ENCODE data around the gene EARS2. TPM values are rescaled to one million over a fixed set of nuclear protein-coding genes. Genes with fewer than 3 reads are reported as not detected.
A peak's percentile ranks its signal among the peaks of the same experiment; 100 is the strongest.

EARS2 gene
- total and polyA plus RNA-seq, 9 of the 15 experiments (the other 6 are each of a cell fraction or from before 2014, with no cell fraction given): 17.6 to 58.6 (median 36.3) TPM

- FAIRE-seq: no peak
- no peak for ATAC-seq
- Histone ChIP-seq H3K9me3 (replicated peaks; ENCODE audit: control insufficient read depth, insufficient read depth, low read depth, low read length) (no peaks in the 10 kb centered on the region), H3K79me2 (ENCODE audit: control insufficient read depth, insufficient read depth, low read length) (peaks cover 49% of the 10 kb centered on the region), H3K27me3 (ENCODE audit: control insufficient read depth in 2 of 2, insufficient read depth in 2 of 2, low read length in 2 of 2) (no peaks in the 10 kb centered on the region), H3K4me2 (ENCODE audit: insufficient read depth, low read length) (no peak overlapping the region), H3K4me1 (replicated peaks in 1 of 2; ENCODE audit: control insufficient read depth in 2 of 2, insufficient read depth in 2 of 2, low read length in 2 of 2) (peaks cover 8 to 12% of the 10 kb centered on the region in 2 experiments; a peak in 3 of 5 replicates), H3K9me1 (ENCODE audit: control insufficient read depth, insufficient read depth, low read length) (no peaks in the 10 kb centered on the region), H3K36me3 (ENCODE audit: control insufficient read depth, insufficient read depth, low read length) (peaks cover 54% of the 10 kb centered on the region; the same call in 2 of the 3 replicates), H3K27ac (ENCODE audit: extremely low read depth, low read depth, low read length) (0 out of 3 replicates have a peak overlapping the region, but pooled peaks have one; percentile 23), H3K9ac (ENCODE audit: insufficient read depth in 1 of 2, low read depth in 2 of 2, low read length in 2 of 2) (no peak overlapping the region), H2AFZ (ENCODE audit: low read depth, low read length) (no peak overlapping the region), H3K4me3 (no peak overlapping the region), H4K20me1 (replicated peaks; ENCODE audit: control insufficient read depth, insufficient read depth, low read length) (no peaks in the 10 kb centered on the region)
- ChIA-PET POLR2A (interaction anchor here (0.6 to 1.5 kb wide), 4 partner anchors 8 to 23 kb away, joined by 3 to 7 read pairs (median 4); no protein-coding TSS in a partner anchor), CTCF (ENCODE audit: low intra/inter-chr PET ratio) (no interaction called here)
- in situ Hi-C loops (cut with MboI): no loop called here
- DNase-seq (ENCODE audit: extremely low read depth in 1 of 4, low spot score in 3 of 4): no peak
- no TSS peak for BruUV-seq (replicated peaks)
- TF ChIP-seq SPI1 (IDR thresholded peaks at IDR 0.05; ENCODE audit: borderline replicate concordance, low read depth, low read length): 0 out of 2 replicates have a peak, but pooled peaks have one; percentile 5
- no peak for TF ChIP-seq ZFX (CRISPR knock-in tag; IDR thresholded peaks at IDR 0.05)
- intact Hi-C loops (cut with micrococcal nuclease): loop anchor here (10.0 kb wide), 2 partner anchors 120 to 170 kb away; no protein-coding TSS in a partner anchor
- 92% methylated on average over 3 of the region's 3 CpGs for WGBS (ENCODE audit: insufficient coverage, low coverage, missing lambda C conversion rate)
Observed at GRCh38 chr16:23554536-23554935, 2.6 kb downstream of the EARS2 start.

- H3K4me2 ChIP-seq (ENCODE audit: insufficient read depth, low read length): no peak overlapping the region
- no peaks in the 10 kb centered on the region for H4K20me1 ChIP-seq (replicated peaks; ENCODE audit: control insufficient read depth, insufficient read depth, low read length)
- ATAC-seq (no peak), DNase-seq (ENCODE audit: extremely low read depth in 1 of 4, low spot score in 3 of 4) (no peak), FAIRE-seq (no peak)
- no peak overlapping the region for H2AFZ ChIP-seq (ENCODE audit: low read depth, low read length)
- in situ Hi-C loops (cut with MboI): no loop called here
- peaks cover 6% of the 10 kb centered on the region in 2 experiments; a peak in 3 of 5 replicates for H3K4me1 ChIP-seq (replicated peaks in 1 of 2; ENCODE audit: control insufficient read depth in 2 of 2, insufficient read depth in 2 of 2, low read length in 2 of 2)
- 74% methylated on average over 6 of the region's 6 CpGs for WGBS (ENCODE audit: insufficient coverage, low coverage, missing lambda C conversion rate)
- no peak overlapping the region for H3K9ac ChIP-seq (ENCODE audit: insufficient read depth in 1 of 2, low read depth in 2 of 2, low read length in 2 of 2)
- H3K79me2 ChIP-seq (ENCODE audit: control insufficient read depth, insufficient read depth, low read length): peaks cover 29% of the 10 kb centered on the region
- no TSS peak for BruUV-seq (replicated peaks)
- no peak overlapping the region for H3K4me3 ChIP-seq
- peaks cover 66% of the 10 kb centered on the region for H3K36me3 ChIP-seq (ENCODE audit: control insufficient read depth, insufficient read depth, low read length)
- ChIA-PET CTCF (ENCODE audit: low intra/inter-chr PET ratio) (no interaction called here), POLR2A (interaction anchor here (0.6 kb wide), 1 partner anchor 21 kb away, joined by 4 read pairs; no protein-coding TSS in a partner anchor)
- H3K9me1 ChIP-seq (ENCODE audit: control insufficient read depth, insufficient read depth, low read length): no peaks in the 10 kb centered on the region
- intact Hi-C loops (cut with micrococcal nuclease): loop anchor here (10.0 kb wide), 2 partner anchors 117 to 173 kb away; no protein-coding TSS in a partner anchor
- no peaks in the 10 kb centered on the region for H3K27me3 ChIP-seq (ENCODE audit: control insufficient read depth in 2 of 2, insufficient read depth in 2 of 2, low read length in 2 of 2)
- no peaks in the 10 kb centered on the region for H3K9me3 ChIP-seq (replicated peaks; ENCODE audit: control insufficient read depth, insufficient read depth, low read depth, low read length)
- TF ChIP-seq RBM14 (IDR thresholded peaks at IDR 0.05; ENCODE audit: borderline replicate concordance, insufficient read depth, low read depth, low read length): no peak
- TF ChIP-seq CEBPB (tag; IDR thresholded peaks at IDR 0.05): 0 out of 2 replicates have a peak, but pooled peaks have one; percentile 7
- no peak for TF ChIP-seq CEBPG (CRISPR knock-in tag; IDR thresholded peaks at IDR 0.05)
- 0 out of 4 replicates have a peak, but pooled peaks of 1 of the 2 experiments have one; percentile 12 for TF ChIP-seq CEBPG (tag; conservative IDR thresholded peaks at IDR 0.05 in 1 of 2, IDR thresholded peaks at IDR 0.05 in 1 of 2)
- no peak overlapping the region for H3K27ac ChIP-seq (ENCODE audit: extremely low read depth, low read depth, low read length)
Observed at GRCh38 chr16:23552161-23552560, 5.0 kb downstream of the EARS2 start.
